Panc1 (cell line): ENCODE data around the gene C9orf43.

ENCODE experiments used
- CTCF ChIP-seq: fragments of 450-650 bp; IDR thresholded peaks from 2 replicates; pipeline ENCODE4 v1.5.1; 2017; ENCODE audit warnings: mild to moderate bottlenecking
- POLR2AphosphoS5 ChIP-seq: IDR thresholded peaks from 2 replicates; pipeline ENCODE4 v1.6.1; 2012; ENCODE audit warnings: mild to moderate bottlenecking, low read depth, low read length, moderate library complexity
- SIN3A ChIP-seq: IDR thresholded peaks from 2 replicates; pipeline ENCODE4 v1.6.1; 2012; ENCODE audit warnings: low read depth, mild to moderate bottlenecking, low read length, moderate library complexity, borderline replicate concordance; ENCODE audit not compliant: insufficient read depth
- TCF7L2 ChIP-seq: IDR thresholded peaks from 2 replicates; pipeline ENCODE4 v1.6.1; 2011; ENCODE audit warnings: mild to moderate bottlenecking, low read depth, low read length, inconsistent platforms
- TF ChIP-seq, protein P1 (sequence below), 2 experiments: IDR thresholded peaks; 2 replicates each; pipeline ENCODE4 v1.6.1; 2011 to 2012; ENCODE audit warnings: low read depth in 2 of 2, control low read depth in 1 of 2, low read length in 1 of 2, mild to moderate bottlenecking in 1 of 2, moderate library complexity in 1 of 2; ENCODE audit not compliant: insufficient read depth in 1 of 2

DNA sequence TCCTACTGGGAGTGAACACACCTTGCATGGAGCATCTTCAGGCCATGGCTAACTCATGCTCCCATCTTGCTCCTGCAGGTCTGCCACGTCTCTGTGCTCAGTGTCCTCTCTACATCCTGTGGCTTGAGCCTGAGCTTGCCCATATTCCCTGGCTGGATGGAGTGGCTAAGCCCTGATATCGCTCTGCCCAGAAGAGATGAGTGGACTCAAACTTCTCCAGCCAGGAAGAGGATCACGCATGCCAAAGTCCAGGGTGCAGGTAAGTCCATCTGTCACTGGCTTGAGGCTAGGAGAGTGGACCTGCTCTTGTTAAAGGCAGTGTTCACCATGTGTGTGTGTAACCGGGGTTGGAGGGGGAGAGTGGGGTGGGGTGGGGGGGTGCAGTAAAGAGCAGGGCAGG lies 51.4 kb downstream of the C9orf43 start:
- no peak for TF ChIP-seq CTCF
- no peak for TF ChIP-seq TCF7L2
- no peak for TF ChIP-seq POLR2AphosphoS5
- TF ChIP-seq, protein P1, sequence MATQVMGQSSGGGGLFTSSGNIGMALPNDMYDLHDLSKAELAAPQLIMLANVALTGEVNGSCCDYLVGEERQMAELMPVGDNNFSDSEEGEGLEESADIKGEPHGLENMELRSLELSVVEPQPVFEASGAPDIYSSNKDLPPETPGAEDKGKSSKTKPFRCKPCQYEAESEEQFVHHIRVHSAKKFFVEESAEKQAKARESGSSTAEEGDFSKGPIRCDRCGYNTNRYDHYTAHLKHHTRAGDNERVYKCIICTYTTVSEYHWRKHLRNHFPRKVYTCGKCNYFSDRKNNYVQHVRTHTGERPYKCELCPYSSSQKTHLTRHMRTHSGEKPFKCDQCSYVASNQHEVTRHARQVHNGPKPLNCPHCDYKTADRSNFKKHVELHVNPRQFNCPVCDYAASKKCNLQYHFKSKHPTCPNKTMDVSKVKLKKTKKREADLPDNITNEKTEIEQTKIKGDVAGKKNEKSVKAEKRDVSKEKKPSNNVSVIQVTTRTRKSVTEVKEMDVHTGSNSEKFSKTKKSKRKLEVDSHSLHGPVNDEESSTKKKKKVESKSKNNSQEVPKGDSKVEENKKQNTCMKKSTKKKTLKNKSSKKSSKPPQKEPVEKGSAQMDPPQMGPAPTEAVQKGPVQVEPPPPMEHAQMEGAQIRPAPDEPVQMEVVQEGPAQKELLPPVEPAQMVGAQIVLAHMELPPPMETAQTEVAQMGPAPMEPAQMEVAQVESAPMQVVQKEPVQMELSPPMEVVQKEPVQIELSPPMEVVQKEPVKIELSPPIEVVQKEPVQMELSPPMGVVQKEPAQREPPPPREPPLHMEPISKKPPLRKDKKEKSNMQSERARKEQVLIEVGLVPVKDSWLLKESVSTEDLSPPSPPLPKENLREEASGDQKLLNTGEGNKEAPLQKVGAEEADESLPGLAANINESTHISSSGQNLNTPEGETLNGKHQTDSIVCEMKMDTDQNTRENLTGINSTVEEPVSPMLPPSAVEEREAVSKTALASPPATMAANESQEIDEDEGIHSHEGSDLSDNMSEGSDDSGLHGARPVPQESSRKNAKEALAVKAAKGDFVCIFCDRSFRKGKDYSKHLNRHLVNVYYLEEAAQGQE (IDR thresholded peaks at IDR 0.05; ENCODE audit: insufficient read depth in 1 of 2, low read depth in 2 of 2, low read length in 1 of 2), result no peak
- no peak for TF ChIP-seq SIN3A
